Stimulated activated CD8-positive, alpha-beta memory T cell treated with anti-CD3 and anti-CD28 coated beads, Interleukin-7, amount 100 ng/mL, for 48 hours (primary cell): ENCODE data around the gene ACOXL.
"Not testable (repeated sequence)": the region's sequence is repeated elsewhere in the genome, so short reads cannot be mapped to it uniquely, and the experiment has no call there.

Experiments used
- DNase-seq, 2 donors: peaks; one replicate each; pipeline ENCODE4 v3.0.0-alpha.2; 2020; ENCODE audit warnings: low read depth in 1 of 2; ENCODE audit errors: extremely low read depth in 1 of 2

ACOXL gene

DNA sequence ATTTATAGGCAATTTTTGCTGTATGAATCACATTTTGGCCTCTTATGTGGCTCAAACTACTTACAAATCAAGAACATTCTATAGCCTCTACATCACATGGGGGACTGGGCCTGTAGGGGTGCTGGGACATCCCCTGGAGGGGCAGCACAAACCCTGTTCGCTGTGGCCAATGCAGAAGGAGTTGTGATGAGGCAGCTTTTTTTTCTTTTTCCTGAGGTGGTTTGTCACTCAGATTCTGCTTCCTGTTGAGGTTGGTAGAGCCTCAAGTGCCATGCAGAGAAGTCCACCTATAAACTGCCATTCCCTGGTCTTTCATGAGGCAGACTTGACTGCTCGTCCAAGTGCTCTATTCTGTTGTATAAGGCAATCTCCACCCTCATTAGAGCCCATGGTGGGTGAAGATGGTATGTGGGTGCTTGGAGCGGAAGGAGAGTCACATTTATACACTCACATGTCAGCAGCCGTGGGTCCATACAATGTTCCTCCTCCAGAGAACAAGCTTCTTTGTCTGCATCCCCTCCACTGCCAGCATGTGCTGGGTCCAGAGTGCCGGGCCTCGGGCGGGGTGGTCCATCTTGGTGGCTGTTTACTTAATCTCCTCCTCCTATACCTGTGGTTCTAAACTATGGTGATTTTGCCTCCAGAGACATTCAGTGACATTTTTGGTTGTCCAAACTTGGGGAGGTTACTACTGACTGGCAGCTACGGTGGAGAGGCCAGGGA is 120.3 kb downstream of the ACOXL start:
- DNase-seq: peak in 1 of 2 donors; percentile 43

DNA sequence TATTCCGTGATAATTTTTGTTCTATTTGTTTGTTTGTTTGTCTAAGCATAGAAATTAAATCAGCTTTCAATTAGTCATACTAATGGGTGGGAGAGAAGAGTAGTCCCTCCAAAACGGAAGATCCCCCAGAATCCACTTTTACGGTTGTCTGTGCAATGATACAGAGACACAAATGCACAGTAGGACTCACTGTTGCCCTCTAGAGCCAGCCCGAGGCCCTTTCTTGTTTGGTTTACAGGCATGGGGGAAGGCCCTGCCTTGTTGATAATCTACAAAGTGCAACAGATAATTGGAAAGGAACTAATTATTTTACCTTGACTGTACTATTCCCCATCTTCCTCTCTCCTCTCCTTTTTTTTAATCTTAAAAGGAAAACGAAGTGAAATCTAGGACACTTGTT is 121.1 kb downstream of the ACOXL start:
- peak in 1 of 2 donors; percentile 47 for DNase-seq

DNA sequence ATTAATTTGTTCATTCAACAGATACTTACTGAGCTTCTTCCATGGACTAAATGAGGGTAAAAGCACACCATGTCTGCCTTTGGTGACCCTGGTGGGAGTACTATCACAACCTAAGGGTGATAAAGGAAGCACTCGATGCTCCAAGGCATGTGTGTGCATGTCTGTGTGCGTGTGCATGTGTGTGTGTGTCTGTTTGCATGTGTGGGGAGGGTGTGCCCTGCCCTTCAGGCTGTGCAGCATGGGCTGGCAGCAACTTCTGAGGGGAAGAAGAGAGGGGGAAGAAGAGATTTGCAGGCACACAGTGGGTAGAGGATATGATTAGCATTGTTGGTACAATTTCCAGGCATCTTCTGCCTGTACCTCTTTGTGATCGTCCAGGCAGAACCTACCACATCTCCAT is 121.6 kb downstream of the ACOXL start:
- DNase-seq: no peak

DNA sequence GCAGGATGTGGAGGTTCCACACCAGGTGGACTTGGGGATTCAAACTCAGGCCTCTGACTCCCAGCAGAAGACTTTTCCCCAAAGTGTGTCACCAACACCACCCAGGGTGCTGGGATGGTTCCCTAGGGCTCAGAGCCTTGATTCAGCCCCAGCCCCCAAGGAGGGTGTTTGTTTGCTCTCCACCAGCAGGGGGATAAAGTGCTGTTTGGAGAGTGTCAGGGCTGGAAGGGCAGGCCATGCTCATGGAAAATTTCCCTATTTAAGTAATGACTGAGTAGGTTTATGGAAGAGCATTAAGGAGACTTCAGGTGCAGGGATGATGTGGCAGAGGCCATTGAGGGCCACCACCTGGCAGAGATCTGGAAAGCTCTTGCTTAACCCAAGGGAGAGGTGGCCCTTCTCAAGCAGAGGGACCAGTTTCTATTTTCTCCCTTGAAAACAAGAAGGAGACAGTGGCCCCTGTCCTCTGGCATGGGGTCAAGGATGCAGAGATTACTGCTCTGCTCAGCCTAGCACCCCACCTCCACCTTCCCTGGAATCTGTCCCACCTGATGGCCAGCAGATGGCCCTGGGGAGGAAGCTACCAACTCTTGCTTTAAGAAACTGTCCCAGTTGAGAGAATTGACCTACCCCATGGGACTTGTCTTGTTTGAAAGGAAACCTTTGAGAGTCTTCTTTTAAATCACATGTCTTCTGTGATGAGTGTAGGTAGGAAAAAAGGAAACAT is 122.1 kb downstream of the ACOXL start:
- no peak for DNase-seq

DNA sequence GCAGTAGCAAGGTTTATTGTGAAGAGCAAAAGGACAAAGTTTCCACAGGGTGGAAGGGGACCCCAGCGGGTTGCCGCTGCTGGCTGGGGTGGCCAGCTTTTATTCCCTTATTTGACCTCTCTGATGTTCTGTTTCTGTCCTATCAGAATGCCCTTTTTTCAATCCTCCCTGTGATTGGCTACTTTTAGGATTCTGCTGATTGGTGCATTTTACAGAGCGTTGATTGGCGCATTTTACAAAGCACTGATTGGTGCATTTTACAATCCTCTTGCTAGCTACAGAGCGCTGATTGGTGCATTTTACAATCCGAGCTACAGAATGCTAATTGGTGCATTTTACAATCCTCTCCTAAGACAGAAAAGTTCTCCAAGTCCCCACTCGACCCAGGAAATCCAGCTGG is 123.5 kb downstream of the ACOXL start:
- not testable (repeated sequence) for DNase-seq

DNA sequence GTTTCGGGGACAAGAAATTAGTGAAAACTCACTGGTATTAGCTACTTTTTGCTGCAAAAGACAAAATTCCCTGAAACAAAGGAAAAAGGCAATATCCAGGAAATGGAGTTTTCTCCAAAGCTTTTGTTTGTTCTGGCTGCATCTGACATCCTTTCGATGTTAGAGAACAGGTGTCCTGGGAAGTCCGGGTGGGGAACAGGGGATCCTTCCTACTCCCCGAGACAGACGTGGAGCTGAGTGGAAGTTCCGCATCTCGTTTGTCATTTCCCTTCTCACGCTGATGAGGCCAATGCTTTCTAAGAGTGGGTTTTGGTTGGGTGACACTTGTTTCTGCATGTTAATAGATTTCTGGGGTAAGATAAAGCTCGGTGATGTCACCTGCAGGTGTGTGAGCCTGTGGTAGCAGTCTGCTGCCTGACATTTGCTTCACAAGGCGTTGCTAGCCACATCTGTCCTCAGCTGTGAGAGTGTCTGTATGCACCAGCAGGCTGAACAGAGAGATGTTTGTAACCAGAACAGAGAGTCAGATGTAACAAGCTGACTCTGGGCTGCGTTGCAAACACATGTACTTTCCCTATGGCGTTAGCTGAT is 125.9 kb downstream of the ACOXL start:
- peak in 1 of 2 donors; percentile 70 for DNase-seq

DNA sequence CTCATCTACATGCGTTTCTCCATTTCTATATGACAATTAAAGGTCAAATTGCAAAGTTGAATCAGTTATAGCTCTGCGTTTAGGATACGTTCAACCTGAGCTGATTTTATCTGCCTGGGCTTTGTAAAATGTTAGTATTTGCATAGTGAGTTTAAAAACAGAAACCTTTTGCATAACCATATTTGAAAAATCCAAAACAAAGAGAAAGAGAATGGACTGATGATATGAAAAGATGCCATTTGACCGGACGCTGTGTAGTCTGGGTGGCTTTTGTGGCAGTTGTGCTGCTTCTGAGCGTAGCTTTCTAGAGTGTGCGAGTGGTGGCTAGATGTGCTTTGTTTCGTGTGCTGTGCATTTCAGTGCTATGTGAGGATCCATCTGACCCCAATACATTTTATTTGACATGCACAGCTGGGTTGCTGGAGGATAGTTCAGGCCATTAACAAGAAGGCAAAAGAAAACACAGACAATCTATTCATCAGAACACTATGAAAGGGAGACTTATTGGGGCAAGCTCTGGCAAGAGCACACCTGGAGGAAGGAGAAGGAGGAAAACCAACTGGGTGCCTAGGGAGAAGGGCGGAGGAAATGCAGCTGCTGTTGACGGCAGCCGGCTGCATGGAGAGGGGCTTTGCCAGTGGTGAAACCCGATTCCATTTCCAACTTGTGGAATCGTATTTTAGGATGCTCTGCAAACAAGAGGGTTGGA is 126.8 kb downstream of the ACOXL start:
- no peak for DNase-seq

DNA sequence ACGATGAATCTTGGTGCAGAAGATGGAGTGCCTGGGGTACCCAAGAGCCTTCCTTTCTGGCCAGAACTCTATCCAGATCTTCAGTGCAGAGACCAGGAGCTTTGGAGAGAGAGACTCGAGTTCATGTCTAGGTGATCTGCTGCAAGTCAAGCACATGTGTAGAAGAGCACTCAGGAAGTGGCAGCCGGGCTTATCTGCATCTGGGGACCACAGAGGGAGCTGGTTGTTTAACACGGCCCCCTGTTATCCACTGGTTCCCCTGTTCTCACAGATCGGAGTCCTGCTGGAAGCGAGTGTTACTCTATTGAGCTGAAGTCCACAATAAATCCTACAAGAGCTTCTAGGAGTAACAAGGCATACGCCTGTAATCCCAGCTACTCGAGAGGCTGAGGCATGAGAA is 128.3 kb downstream of the ACOXL start:
- DNase-seq: no peak

DNA sequence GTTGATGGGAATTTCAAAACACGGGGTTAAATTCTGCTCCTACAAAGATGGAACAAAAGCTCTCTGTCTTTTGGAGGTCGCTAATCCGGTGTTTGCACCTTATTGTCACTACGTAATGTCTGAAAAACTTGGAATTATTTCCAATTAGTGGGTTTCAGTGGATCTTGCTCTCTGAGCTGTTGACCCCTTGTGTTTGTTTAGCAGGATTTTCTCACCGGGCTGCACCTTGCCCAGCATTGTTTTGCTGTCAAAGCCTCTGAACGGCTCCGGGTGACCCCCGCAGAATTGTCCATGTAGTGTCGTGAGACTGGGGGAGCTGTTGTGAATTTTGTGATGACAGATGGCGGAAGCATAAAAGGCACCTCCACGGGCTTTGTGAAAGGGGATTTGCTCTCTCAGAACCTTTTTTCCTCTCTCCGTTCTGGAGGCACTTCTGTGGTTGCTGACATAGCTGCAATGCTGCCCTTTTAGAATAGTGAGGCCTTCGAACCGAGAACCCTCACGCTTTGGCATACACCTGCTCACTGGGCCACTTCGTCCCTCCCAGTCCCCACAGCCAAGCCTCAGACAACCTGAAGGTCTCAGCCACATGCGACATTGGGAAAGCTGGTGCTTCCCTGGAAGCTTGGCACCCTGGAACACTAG is 129.4 kb downstream of the ACOXL start:
- no peak for DNase-seq

DNA sequence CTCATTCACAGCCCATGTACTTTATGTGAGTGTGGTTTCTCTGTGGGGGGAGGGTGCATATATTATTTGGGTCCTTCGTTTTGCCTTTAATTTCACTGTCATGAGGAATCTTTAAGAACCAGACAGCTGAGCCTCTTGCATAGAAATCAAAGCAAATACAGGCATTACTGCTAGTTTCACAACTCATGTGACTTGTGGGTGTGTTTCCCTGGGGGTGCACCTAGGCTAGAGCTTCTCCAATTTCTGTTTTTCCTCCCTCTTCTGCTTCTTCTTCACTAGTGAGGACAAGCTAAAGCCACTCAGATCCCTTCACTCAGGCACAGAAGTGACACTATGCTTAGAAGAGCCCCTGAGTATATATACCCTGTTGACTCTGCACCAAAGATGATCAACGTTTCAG is 131.4 kb downstream of the ACOXL start:
- no peak for DNase-seq

DNA sequence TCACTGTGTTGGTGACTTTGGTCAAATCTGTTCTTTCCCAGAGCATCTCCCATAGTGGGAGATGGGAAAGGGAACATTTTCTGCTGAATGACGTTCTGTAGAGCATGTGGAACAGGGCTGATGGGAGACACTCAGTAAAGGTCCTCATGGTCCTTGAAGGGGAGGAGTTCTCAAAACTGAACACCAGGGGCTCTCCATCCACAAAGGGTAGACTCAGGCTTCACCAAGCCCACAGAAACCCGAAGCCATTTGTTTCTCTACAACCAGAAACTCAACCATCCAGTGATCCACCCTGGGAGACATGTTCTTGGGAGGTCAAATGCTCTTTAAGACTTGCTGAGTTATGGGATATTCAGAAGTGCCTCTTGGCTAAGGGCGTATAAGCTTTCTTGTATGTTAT is 131.8 kb downstream of the ACOXL start:
- DNase-seq: no peak

DNA sequence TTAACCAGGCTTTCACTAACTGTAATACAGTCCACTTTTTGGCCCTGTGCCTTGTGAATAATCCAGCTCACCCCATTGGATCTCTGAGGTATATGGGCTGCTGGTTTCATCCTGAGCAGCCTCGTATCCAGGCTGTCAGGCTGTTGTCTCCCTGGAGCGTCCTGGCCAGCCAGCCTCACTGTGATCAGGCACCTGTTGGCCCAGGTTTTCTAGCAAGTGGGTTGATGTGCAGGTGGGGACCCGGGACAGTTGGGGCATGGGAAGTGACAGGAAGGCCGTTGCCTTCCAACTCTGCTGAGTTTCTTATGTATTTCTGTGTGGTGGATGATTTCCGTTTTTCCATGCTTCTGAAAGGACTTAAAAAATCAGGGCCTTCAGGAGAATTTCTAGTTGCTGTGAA is 132.4 kb downstream of the ACOXL start:
- no peak for DNase-seq

DNA sequence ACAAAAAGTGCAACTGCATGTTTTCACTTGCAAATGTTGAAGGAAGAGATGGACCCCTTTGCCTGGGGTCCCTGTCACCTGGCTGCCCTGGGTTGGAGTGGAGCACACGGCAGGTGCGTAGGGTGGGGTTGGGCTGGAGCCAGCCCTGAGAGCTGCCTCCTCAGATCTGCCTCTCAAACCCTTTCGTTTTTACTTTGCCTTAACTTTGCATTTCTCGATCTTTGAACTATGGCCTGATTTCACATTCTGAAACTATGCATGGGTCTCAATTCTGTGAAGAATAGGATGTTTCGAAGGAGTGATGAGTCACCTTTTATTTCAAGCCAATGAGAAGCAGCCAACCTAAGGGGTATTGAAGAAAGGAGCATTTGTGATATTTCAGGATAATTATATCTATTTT is 132.8 kb downstream of the ACOXL start:
- peak in 1 of 2 donors; percentile 32 for DNase-seq

DNA sequence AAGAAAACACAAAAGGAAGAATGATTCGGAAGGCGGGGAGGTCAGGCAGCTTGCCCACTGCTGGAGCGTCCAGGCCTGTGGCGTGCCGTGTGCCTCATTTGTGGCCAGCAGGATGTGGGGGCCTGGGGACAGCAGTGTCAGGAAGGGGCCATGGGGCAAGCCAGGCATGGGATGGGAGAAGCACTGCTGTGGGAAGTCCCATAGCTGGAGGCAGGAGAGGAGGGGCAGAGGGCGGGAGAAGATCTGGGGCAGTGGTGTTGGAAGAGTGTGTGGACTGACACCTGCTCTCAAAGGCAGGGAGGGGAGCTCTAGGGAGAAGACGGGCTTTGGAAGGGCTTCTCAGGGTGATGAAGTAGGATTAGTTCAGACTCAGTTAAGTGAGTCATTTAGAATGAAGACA is 133.7 kb downstream of the ACOXL start:
- DNase-seq: no peak

DNA sequence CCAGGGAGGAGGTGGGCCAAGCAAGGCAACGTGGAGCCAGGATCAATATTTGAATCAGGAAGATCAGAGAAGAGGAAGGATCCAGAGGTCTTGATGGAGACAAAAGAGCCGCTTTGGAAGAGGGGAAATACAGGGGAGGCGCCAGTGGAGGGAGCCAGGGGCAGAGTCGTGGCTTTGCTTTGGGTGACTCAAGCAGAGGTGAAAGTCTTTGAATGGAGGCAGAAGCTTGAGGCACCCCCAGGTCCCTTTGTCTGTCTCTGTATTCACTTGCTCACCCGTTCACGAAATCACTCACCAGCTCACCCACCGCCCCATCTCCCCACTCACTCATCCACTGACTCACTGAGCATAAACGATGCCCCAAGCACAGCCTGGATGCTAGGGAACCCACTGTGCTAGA is 134.1 kb downstream of the ACOXL start:
- peak; percentile 38 to 79 for DNase-seq

DNA sequence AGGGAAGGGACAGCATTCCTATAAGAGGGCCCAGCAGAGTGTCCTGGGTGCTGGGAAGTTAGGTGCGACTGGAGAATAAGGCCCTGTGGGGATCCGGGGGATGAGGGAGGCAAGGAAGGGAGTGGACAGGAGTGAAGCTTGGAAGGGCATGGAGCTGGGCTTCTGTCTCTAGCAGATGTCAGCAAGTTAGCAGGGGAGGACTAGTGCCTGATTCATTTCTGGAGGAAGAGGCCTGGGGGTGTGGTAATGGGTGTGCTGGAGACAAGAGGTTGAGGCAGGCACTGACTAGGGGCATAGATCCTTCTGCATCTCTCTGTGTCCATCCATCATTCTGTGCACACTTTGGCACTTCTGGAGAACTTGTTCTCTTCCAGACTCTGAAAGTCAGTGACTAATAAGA is 134.7 kb downstream of the ACOXL start:
- no peak for DNase-seq

DNA sequence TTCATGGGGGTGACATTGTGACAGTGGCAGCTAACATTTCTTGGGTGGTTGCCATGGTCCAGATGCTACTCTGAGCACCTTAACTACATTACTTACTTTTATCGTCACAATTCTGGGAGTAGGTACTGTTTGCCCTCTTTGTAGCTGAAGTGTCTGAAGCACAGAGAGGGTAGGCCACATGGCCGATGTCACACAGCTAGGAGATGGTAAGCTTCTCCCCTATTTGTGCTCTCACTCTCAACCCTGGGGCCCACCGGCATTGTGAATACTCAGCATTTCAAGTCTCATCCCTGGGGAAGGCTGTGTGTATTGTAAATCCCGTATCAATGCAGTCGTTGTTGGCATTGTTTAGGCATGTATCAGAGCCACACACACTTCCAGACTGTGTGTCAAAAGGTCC is 136.6 kb downstream of the ACOXL start:
- DNase-seq: no peak

DNA sequence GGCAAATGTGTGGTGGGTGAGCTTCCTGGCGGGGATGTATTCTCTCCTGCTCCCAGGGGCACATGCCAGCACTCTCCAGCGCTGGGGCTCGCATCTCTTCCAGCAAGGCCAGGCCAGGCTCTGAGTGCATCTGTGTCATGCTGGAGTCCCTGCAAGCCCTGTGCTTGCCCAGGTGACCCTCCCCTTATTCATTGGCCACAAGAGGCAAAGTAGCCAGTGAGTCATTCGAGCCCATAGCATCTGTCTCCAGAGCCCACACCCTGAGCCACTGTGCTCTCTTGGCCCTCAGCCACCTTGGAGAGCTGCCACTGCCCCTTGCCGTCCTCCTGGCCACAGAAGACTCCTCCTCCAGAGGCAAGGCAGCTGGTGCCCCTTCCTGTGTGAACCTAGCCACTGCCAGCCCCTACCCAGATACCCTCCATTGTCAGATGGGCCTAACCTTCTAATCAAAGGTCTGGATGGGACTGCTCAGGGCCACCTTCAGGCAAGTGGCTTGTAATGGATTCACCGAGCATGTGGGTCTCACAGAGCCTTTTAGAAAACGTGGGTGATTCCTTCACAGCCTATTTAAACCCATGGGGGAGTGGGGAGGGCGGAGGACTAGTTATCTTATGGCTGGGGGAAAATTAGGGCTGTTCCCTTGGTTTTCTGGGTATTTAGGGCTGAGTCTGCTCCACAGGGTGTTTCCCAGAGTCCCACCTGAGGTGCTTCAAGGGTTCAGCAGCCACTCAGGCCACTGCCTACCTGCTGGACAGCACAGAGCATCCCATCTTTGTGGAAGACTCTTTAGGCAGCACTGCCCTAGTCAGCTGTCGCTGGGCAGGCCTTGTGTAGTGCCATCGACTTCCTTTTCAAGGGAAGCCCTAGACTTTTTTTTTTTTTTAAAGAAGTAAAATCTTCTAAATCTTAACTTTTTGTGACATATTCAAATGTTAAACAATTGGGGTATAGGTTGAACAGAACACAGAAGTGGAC is 137.4 kb downstream of the ACOXL start:
- no peak for DNase-seq

DNA sequence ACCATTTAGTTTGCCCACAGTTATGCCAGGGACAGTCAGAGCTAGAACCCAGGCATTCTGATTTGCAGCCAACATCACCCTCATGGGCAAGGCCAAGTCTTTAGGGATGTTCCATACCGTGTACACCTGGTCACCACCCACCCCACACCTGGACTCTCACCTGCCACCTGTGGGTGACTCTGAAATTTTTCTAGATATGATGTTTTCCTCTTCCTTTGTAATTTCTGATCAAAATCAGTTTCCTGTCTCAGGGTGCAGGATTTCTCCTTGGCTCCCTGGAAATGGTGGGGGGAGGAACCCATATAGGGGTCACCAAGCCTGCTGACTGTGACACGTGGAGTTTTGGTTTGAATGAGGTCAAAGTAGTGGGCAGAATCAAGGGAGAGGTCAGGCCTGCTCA is 138.2 kb downstream of the ACOXL start:
- no peak for DNase-seq

DNA sequence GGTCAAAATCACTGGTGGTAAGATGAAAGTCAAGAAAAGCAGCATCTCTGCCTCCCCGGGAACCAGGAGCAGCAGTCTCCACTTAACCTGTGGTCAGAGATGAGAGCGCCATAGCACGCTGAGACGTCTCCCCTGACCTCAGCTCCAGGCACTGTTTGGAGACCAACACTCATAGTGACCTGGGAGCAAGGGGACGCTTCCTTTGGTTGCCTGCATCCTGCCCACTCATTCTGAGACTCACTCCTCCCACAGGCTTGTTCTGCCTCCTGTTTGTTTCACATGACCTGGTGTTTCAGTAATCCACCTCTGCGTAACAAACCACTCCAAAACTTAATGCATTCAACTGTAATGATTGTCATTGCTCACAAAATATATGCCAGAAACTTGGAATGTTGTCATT is 139.3 kb downstream of the ACOXL start:
- DNase-seq: peak in 1 of 2 donors; percentile 47
